CD4-positive, alpha-beta T cell (primary cell): ENCODE measurements around the gene CLSTN2. TPM values are rescaled to one million over a fixed set of nuclear protein-coding genes. Genes with fewer than 3 reads are reported as not detected.

ENCODE experiments used
- ATAC-seq: fragments of 200-7000 bp; cut with Tn5 transposase; one replicate; pipeline ENCODE4 v1.10.0; 2022; ENCODE audit warnings: mild to moderate bottlenecking; ENCODE audit not compliant: poor library complexity
- CTCF ChIA-PET: fragments of 350-600 bp; sonication (Branson Sonifier 250); formaldehyde crosslinking; loops from one replicate; lab custom pipeline; 2021; ENCODE audit warnings: antibody characterized with exemption, inconsistent platforms; lab: Charles Lee
- POLR2A ChIA-PET: fragments of 350-600 bp; sonication (Branson Sonifier 250); formaldehyde crosslinking; loops from one replicate; lab custom pipeline; 2021; ENCODE audit warnings: antibody characterized with exemption, inconsistent platforms; lab: Charles Lee
- DNase-seq, 14 experiments: peaks; one replicate each; pipeline ENCODE4 v3.0.0-alpha.2; 2013 to 2020; ENCODE audit warnings: mixed read lengths in 2 of 14
- H3K27ac ChIP-seq, 2 donors: one replicate each; pipeline versions ENCODE4 v1.5.1 to v1.7.0; 2013; ENCODE audit warnings: low read length in 2 of 2, low read depth in 1 of 2, mild to moderate bottlenecking in 1 of 2
- H3K27me3 ChIP-seq, 2 experiments: 1 replicate in 1 of 2; 2 replicates in 1 of 2; pipeline versions ENCODE4 v1.6.1 to v1.7.0; 2013; ENCODE audit warnings: low read length in 2 of 2, control low read depth in 1 of 2, mild to moderate bottlenecking in 1 of 2, moderate library complexity in 1 of 2; ENCODE audit not compliant: insufficient read depth in 2 of 2, control insufficient read depth in 1 of 2
- H3K36me3 ChIP-seq: one replicate; pipeline ENCODE4 v1.6.1; 2013; ENCODE audit warnings: low read length, control low read depth; ENCODE audit not compliant: insufficient read depth
- H3K4me1 ChIP-seq: one replicate; pipeline ENCODE4 v1.6.1; 2013; ENCODE audit warnings: low read length, control low read depth; ENCODE audit not compliant: insufficient read depth
- H3K4me3 ChIP-seq: one replicate; pipeline ENCODE4 v1.5.1; 2013; ENCODE audit warnings: mild to moderate bottlenecking, low read length, moderate library complexity
- H3K9me3 ChIP-seq, 2 experiments: 1 replicate in 1 of 2; 2 replicates in 1 of 2; pipeline versions ENCODE4 v1.6.1 to v1.7.0; 2013; ENCODE audit warnings: low read length in 2 of 2, mild to moderate bottlenecking in 2 of 2, control low read depth in 1 of 2, moderate library complexity in 1 of 2; ENCODE audit not compliant: control insufficient read depth in 1 of 2, insufficient read depth in 1 of 2
- H3K27ac Mint-ChIP-seq: one replicate; pipeline ENCODE4 v1.8.0; 2020; ENCODE audit warnings: mixed read lengths
- H3K27me3 Mint-ChIP-seq: one replicate; pipeline ENCODE4 v1.8.0; 2021; ENCODE audit warnings: mixed read lengths
- H3K36me3 Mint-ChIP-seq: one replicate; pipeline ENCODE4 v1.8.0; 2021; ENCODE audit warnings: low read depth, mixed read lengths
- H3K4me1 Mint-ChIP-seq: one replicate; pipeline ENCODE4 v1.8.0; 2021; ENCODE audit warnings: low read depth, mixed read lengths
- H3K4me3 Mint-ChIP-seq: one replicate; pipeline ENCODE4 v1.8.0; 2020; ENCODE audit warnings: mild to moderate bottlenecking, mixed read lengths
- H3K9me3 Mint-ChIP-seq: one replicate; pipeline ENCODE4 v1.8.0; 2020; ENCODE audit warnings: mixed read lengths
- CTCF ChIP-seq: fragments of 200-600 bp; IDR thresholded peaks from one replicate; pipeline ENCODE4 v1.8.0; 2022; ENCODE audit warnings: antibody characterized with exemption, mild to moderate bottlenecking
- intact Hi-C, 2 experiments: fragments of 100-400 bp; cut with DNase I in 1 of 2; cut with micrococcal nuclease in 1 of 2; formaldehyde crosslinking; loops; one replicate each; pipeline versions ENCODE4 v1.15.1 to v1.9.0; 2023 to 2025; cut with DNase I, micrococcal nuclease
- total RNA-seq, 174 experiments: library from RNA in 2 of 174; stranded (reverse) in 2 of 174; gene quantifications; one replicate each; pipeline ENCODE4 v1.2.3 and lab custom pipeline; 2021 to 2026

The CLSTN2 gene
- total RNA-seq, 2 experiments from 2014 or later, result not detected

DNA sequence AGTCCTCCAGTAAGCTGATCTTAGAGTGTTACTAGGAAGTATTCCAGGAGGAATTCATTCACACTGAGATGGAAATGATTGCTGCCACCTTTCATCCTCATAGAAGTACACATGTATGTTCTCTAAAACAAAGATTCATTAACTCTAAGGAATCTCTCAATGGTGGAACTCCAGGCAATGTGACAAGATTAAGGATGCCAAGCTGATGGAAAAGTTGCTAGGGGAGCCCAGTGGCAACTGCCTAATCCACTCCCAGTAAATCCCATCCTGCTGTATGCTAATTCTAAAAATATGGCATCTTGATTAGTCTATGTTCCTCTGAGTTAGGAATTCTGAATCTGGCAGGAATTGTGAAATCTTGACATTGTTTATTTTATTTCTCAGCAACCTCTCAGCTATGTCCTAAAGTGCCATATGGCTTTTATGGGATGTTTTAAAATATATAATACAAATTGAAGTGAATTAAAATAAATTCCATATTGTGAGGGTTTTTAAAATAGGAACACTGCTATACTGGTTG lies 532.9 kb downstream of the CLSTN2 start:
- no peak for ATAC-seq
- no peak for TF ChIP-seq CTCF
- no peaks in the 10 kb centered on the region for H3K27me3 Mint-ChIP-seq

DNA sequence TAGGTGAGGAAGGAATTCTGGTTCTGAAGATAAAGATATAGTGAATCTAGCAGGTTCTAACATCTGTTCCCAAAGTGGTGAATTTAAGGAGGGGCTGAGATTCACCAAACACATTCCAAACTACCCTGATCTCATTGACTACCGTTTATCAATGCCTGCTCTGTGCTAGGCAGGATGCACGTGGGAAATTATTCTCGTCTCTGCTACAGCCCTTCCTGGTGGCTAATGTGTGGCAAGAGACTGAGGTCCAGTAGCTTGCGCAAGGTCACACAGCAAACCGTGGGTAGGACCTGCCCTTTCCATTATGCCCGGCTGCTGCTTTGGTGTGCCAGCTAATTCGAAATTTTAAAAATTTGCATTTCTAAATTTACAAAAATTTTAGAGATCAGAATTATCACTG lies 533.4 kb downstream of the CLSTN2 start:
- TF ChIP-seq CTCF, result no peak
- Histone ChIP-seq H3K36me3 (no peaks in the 10 kb centered on the region), H3K4me1 (no peaks in the 10 kb centered on the region), H3K9me3 (peaks cover 0 to 10% of the 10 kb centered on the region in 2 experiments), H3K27ac (no peak overlapping the region), H3K4me3 (no peak overlapping the region), H3K27me3 (peaks cover 0 to 9% of the 10 kb centered on the region in 2 experiments)
- H3K9me3 Mint-ChIP-seq, result peaks cover 2% of the 10 kb centered on the region
- no peaks in the 10 kb centered on the region for H3K36me3 Mint-ChIP-seq
- no peak overlapping the region for H3K27ac Mint-ChIP-seq
- no peak for ATAC-seq
- ChIA-PET POLR2A (no interaction called here), CTCF (no interaction called here)
- no peaks in the 10 kb centered on the region for H3K4me1 Mint-ChIP-seq
- no peak for DNase-seq
- H3K4me3 Mint-ChIP-seq, result no peak overlapping the region
- intact Hi-C loops, result no loop called here
- H3K27me3 Mint-ChIP-seq, result no peaks in the 10 kb centered on the region

More for the DNA sequence above, 532.9 kb downstream of the CLSTN2 start:
- intact Hi-C loops, result no loop called here
- DNase-seq, result no peak
- Mint-ChIP-seq H3K27ac (no peak overlapping the region), H3K4me1 (no peaks in the 10 kb centered on the region), H3K9me3 (peaks cover 2% of the 10 kb centered on the region), H3K4me3 (no peak overlapping the region), H3K36me3 (no peaks in the 10 kb centered on the region)
- Histone ChIP-seq H3K4me1 (no peaks in the 10 kb centered on the region), H3K36me3 (no peaks in the 10 kb centered on the region), H3K27ac (no peak overlapping the region), H3K9me3 (peaks cover 0 to 7% of the 10 kb centered on the region in 2 experiments), H3K4me3 (no peak overlapping the region), H3K27me3 (peaks cover 0 to 10% of the 10 kb centered on the region in 2 experiments)
- POLR2A ChIA-PET, result no interaction called here
- CTCF ChIA-PET, result no interaction called here

- peaks cover 2% of the 10 kb centered on the region for H3K9me3 Mint-ChIP-seq
- H3K4me1 ChIP-seq, result no peaks in the 10 kb centered on the region
- no peak overlapping the region for H3K27ac ChIP-seq
- no peaks in the 10 kb centered on the region for H3K4me1 Mint-ChIP-seq
- H3K36me3 Mint-ChIP-seq, result no peaks in the 10 kb centered on the region
- no peak overlapping the region for H3K4me3 Mint-ChIP-seq
- H3K27ac Mint-ChIP-seq, result no peak overlapping the region
- H3K27me3 Mint-ChIP-seq, result no peaks in the 10 kb centered on the region
- no peak for TF ChIP-seq CTCF
- H3K9me3 ChIP-seq, result peaks cover 0 to 10% of the 10 kb centered on the region in 2 experiments
- ChIA-PET POLR2A (no interaction called here), CTCF (no interaction called here)
- intact Hi-C loops, result no loop called here
- peaks cover 0 to 8% of the 10 kb centered on the region in 2 experiments for H3K27me3 ChIP-seq
- DNase-seq (no peak), ATAC-seq (no peak)
- no peak overlapping the region for H3K4me3 ChIP-seq
- no peaks in the 10 kb centered on the region for H3K36me3 ChIP-seq
Measured at GRCh38 chr3:140469491-140469890, 534.5 kb downstream of the CLSTN2 start.
